ENCODE results near the gene SEMA4D. TPM values are rescaled to one million over a fixed set of nuclear protein-coding genes. Genes with fewer than 3 reads are reported as not detected.

SEMA4D gene
- total RNA-seq, 1 donor from 2014 or later: 12.3 TPM

- DNase-seq (ENCODE audit: low read depth): no peak
- no peak overlapping the region for H3K4me3 ChIP-seq (ENCODE audit: low read depth, low read length)
- TF ChIP-seq, protein P1, sequence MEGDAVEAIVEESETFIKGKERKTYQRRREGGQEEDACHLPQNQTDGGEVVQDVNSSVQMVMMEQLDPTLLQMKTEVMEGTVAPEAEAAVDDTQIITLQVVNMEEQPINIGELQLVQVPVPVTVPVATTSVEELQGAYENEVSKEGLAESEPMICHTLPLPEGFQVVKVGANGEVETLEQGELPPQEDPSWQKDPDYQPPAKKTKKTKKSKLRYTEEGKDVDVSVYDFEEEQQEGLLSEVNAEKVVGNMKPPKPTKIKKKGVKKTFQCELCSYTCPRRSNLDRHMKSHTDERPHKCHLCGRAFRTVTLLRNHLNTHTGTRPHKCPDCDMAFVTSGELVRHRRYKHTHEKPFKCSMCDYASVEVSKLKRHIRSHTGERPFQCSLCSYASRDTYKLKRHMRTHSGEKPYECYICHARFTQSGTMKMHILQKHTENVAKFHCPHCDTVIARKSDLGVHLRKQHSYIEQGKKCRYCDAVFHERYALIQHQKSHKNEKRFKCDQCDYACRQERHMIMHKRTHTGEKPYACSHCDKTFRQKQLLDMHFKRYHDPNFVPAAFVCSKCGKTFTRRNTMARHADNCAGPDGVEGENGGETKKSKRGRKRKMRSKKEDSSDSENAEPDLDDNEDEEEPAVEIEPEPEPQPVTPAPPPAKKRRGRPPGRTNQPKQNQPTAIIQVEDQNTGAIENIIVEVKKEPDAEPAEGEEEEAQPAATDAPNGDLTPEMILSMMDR (conservative IDR thresholded peaks at IDR 0.05; ENCODE audit: low read depth, low read length): no peak
These were observed 158.1 kb downstream of the SEMA4D start for GRCh38 chr9:89339807-89340206.

- no peak for DNase-seq (ENCODE audit: low read depth)
- TF ChIP-seq, protein P1 (conservative IDR thresholded peaks at IDR 0.05; ENCODE audit: low read depth, low read length): no peak
- H3K4me3 ChIP-seq (ENCODE audit: low read depth, low read length): no peak overlapping the region
These were observed 167.4 kb downstream of the SEMA4D start for GRCh38 chr9:89330513-89330912.

DNA sequence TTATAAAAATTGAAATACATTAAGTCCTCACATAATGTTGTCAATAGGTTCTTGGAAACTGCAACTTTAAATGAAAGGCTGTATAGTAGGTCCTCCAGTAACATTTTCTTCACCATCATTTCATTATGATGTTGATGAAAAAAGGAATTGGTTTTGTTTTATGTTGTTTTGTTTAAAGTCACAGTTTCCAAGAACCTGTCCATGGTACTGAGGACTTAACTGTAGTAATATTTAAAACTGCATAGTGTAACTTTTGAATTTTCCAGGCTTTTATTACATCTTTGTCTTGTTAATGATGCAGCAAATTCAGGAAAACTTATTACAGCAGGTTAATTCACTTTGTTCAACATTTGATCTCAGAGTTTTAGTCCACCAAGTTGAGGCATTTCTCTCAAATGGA, 168.0 kb downstream of the SEMA4D start:
- TF ChIP-seq, protein P1 (conservative IDR thresholded peaks at IDR 0.05; ENCODE audit: low read depth, low read length): no peak
- no peak for DNase-seq (ENCODE audit: low read depth)
- no peak overlapping the region for H3K4me3 ChIP-seq (ENCODE audit: low read depth, low read length)

DNA sequence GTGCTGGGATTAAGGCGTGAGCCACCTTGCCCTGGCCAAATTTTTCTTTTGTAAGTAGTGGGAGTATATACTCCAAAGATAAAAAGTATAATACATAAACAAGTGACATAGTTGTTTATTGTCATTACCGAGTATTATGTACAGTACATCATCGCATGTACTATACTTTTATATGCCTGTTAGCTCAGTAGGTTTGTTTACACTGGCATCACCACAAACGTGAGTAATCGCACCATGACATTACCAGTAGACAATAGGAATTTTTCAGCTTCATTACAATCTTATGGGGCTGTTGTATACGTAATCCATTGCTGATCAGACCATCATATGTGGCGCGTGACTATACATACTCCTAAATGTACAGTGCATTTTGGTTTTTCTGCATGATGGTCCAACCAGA, 169.8 kb downstream of the SEMA4D start:
- DNase-seq (ENCODE audit: low read depth): no peak
- no peak overlapping the region for H3K4me3 ChIP-seq (ENCODE audit: low read depth, low read length)
- TF ChIP-seq, protein P1 (conservative IDR thresholded peaks at IDR 0.05; ENCODE audit: low read depth, low read length): no peak

- no peak overlapping the region for H3K4me3 ChIP-seq (ENCODE audit: low read depth, low read length)
- no peak for DNase-seq (ENCODE audit: low read depth)
- TF ChIP-seq, protein P1 (conservative IDR thresholded peaks at IDR 0.05; ENCODE audit: low read depth, low read length): no peak
These were observed 172.2 kb downstream of the SEMA4D start for GRCh38 chr9:89325733-89326132.

DNA sequence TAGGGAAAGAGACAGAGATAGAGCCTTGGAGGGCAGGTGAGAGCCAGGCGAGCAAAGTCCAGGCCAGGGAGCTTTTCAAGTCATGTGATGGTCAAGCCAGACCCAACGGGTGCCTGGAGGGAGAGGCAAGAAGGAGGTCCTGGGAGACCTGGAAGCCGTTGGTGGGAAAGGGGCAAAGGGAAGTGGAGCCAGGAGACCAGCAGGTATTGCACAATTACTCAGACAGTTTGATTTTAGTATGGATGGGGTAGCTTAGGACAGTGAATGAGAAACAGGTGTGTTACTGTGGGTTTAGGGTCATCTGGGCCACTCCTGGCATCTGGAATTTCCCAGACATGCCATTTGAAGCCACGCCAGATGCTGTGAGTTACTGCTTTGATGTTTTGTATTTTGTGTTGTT, 174.5 kb downstream of the SEMA4D start:
- no peak overlapping the region for H3K4me3 ChIP-seq (ENCODE audit: low read depth, low read length)
- DNase-seq (ENCODE audit: low read depth): no peak
- TF ChIP-seq, protein P1 (conservative IDR thresholded peaks at IDR 0.05; ENCODE audit: low read depth, low read length): no peak

GRCh38 chr9:89319015-89319905, 178.7 kb downstream of the SEMA4D start:
- H3K4me3 ChIP-seq (ENCODE audit: low read depth, low read length): peak overlapping the region; percentile 72
- DNase-seq (ENCODE audit: low read depth): no peak
- TF ChIP-seq, protein P1 (conservative IDR thresholded peaks at IDR 0.05; ENCODE audit: low read depth, low read length): peak; percentile 80

Data from epithelial cell of proximal tubule (primary cell).